Skin epidermis (tissue), 12 donors: ENCODE measurements around the gene PLD1.
"Not testable (repeated sequence)": the region's sequence is repeated elsewhere in the genome, so short reads cannot be mapped to it uniquely, and the experiment has no call there.

Experiments used
- H3K27ac ChIP-seq, 21 experiments: fragments of 200-600 bp; sonication (generic) in 11 of 21; one replicate each; pipeline ENCODE4 v1.5.0; 2020; ENCODE audit warnings: mild to moderate bottlenecking in 3 of 21, inconsistent platforms in 2 of 21, moderate library complexity in 2 of 21
- H3K4me3 ChIP-seq, 7 experiments: fragments of 200-600 bp; sonication (generic) in 2 of 7; one replicate each; pipeline ENCODE4 v1.5.0; 2020; ENCODE audit warnings: inconsistent platforms in 2 of 7, mild to moderate bottlenecking in 2 of 7, moderate library complexity in 1 of 7

Gene PLD1

DNA sequence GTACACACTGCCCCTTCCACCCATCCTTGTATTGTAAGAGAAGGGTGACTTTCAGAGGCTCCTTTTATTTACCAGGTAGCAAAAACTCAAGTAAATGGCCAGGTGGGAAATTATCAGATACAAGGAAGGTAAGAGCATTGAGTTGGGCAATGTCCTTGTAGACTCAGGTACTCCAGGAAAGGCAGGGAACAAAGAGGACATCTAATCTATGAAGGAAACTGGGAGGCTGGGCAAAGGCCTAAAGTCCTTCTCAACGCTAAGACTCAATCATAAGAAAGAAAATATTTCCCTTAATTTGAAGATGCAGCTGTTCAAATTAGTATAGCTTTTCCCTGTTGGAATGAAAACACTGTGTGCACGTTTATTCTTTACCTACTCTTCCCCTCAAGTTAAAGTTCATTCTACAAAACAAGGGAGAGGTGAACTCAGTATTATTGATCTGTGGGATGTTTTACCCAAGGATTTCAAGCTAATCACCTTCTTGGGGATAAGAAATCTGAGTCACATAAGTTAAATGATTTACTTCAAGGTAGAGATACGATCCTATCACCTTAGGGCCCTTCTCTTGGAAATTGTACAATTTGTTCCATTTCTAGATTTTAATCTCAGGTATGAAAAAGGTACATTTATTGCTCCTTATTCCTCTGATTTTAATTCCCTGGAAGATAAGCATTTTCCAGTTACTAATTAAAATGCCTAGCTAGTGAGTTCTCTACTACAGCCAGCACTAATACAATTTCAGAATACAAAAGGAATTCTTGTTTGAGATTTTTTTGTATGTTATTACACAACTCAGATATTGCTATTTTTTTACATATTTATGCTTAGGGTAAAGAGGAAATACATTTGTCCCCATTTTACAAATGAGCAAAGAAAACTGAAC is 80.6 kb downstream of the PLD1 start:
- Histone ChIP-seq H3K27ac (no peak overlapping the region), H3K4me3 (no peak overlapping the region)

DNA sequence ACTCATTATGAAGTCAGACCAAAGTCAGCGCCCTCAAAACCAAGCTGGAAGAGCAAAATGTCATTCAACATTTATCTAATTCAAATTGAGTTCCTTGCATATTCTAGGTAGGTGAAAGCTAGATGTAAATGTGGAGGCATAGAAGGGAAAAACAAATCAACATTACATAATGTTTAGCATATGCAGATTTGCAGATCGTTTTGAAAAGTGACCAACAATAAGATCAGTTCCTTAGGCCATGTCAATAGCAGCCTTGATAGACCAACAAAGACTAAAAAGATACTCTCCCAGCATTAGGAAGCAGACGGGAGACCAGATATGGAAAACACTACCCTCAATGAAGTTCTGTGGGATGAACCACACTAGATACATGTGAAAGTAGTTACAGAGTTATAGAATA is 83.0 kb downstream of the PLD1 start:
- no peak overlapping the region for H3K4me3 ChIP-seq
- no peak overlapping the region for H3K27ac ChIP-seq

- Histone ChIP-seq H3K4me3 (no peak overlapping the region), H3K27ac (no peak overlapping the region)
Measured at GRCh38 chr3:171718493-171719185, 91.6 kb downstream of the PLD1 start.

DNA sequence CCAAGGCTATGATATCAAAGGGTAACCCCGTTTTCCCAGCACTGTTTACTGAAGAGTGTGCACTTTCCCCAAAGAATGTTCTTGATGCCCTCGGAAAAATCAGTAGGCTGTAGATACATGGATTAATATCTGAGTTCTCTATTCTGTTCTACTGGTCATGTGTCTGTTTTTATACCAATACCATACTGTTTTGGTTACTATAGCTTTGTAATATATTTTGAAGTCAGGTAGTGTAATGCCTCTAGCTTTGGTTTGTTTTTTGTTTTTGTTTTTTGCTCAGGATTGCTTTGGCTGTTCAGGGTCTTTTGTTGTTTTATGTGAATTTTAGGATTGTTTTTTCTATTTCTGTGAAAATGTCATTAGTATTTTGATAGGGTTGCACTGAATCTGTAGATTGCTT is 95.1 kb downstream of the PLD1 start:
- Histone ChIP-seq H3K4me3 (no peak overlapping the region), H3K27ac (no peak overlapping the region)

- no peak overlapping the region for H3K4me3 ChIP-seq
- peak overlapping the region in 1 of 21 experiments; percentile 25 for H3K27ac ChIP-seq
Measured at GRCh38 chr3:171712171-171712938, 97.9 kb downstream of the PLD1 start.

DNA sequence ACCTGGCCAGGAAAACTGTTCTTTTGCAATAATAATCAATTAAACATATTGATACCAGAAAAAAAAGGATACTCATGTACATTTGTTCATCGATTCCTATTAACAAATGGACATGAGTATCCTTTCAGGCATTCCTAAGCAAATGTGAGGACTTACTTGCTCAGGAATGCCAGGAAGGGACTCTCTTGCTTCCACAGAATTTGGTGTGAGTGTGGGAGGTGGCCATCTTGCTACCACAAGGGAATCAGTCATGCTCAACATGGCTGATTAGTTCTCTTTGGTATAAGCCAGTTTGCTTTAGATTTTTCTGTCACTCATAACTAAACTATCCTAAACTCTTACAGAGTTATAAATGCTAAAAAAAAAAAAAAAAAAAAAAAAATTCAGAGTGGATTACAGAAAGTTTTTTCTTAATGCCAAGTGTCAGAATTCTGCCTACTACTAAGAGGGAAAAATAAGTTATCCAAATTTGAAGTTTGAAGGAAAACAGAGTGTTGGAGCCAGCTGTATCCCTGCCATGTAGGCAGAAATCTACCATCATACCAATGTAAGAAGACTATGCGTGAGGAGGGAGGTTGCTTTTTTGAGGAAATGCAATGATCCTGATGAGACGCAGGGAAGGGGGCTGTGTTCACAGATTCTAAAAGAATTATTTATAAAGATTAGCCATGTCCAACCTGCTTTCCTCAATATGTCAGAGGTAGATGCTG is 98.7 kb downstream of the PLD1 start:
- Histone ChIP-seq H3K4me3 (no peak overlapping the region), H3K27ac (no peak overlapping the region)

DNA sequence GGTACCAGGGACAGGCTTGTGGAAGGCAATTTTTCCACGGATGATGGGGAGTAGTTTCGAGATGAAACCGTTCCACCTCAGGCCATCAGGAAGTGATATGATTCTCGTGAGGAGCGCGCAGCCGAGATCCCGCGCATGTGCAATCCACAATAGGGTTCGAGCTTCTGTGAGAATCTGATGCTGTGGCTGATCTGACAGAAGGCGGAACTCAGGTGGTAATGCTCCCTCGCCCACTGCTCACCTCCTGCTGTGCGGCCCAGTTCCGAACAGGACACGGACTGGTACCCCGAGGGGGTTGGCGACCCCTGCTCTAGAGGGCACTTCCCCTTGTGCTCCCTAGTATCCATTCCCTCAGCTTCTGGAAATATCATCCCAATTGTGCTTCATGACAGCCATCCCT is 99.9 kb downstream of the PLD1 start:
- H3K27ac ChIP-seq, result no peak overlapping the region
- H3K4me3 ChIP-seq, result no peak overlapping the region

DNA sequence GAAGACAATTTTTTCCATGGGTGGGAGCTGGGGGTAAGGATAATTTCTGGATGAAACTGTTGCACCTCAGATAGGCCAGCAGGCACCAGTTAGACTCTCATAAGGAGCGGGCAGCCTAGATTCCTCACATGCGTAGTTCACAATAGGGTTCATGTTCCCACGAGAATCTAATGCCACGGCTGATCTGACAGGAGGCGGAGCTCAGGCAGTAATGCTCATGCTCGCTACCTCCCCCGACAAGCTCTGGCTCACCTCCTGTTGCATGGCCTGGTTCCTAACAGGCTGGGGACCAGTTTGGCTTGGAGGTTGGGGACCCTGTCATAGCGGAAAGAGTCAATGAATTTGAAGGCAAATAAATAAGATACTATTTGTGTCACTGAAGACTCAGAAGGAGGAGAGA is 105.5 kb downstream of the PLD1 start:
- H3K27ac ChIP-seq, result no peak overlapping the region
- no peak overlapping the region for H3K4me3 ChIP-seq

DNA sequence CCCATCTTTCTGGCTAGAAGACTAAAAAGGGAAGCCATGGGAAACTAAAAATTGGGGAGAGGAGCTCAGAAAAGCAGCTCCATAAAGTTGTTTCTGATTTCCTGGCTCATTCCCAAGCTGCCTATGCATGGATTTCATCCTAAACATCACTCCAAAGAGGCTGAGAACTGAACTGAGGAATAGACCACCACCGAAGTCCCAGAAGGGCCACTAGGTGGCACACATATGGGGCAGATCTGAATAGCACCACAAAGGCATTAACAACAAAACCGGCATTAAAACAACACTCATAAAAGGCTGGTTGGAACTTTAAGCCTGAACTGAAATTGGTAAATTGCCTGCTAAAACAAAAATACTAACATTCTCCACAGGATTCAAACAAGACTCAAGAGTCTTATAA is 106.3 kb downstream of the PLD1 start:
- no peak overlapping the region for H3K27ac ChIP-seq

GRCh38 chr3:171703144-171703543 is 107.1 kb downstream of the PLD1 start:
- no peak overlapping the region for H3K4me3 ChIP-seq
- no peak overlapping the region for H3K27ac ChIP-seq

More for the DNA sequence above, 106.3 kb downstream of the PLD1 start:
- no peak overlapping the region for H3K4me3 ChIP-seq

DNA sequence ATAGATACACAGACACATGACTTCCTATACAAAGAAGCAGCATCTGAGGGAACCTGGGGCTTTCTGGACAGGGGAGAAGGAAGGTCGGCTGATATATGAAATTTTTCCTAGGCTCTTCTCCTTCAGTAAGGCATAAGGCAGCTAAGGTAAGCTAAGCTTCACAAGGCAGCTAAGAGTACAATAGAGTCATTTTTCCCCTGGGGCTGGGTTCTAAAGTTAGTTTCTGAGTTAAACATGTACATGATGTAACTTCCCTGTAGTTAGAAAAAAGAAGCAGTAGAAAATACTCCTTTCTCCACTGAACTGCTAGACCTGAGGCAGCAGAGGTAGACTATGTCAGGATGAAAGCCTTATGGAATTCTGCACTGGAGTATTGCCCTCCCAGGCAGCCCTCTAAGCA is 109.6 kb downstream of the PLD1 start:
- H3K4me3 ChIP-seq, result no peak overlapping the region
- H3K27ac ChIP-seq, result no peak overlapping the region

GRCh38 chr3:171700157-171700556 is 110.1 kb downstream of the PLD1 start:
- Histone ChIP-seq H3K4me3 (no peak overlapping the region), H3K27ac (no peak overlapping the region)

DNA sequence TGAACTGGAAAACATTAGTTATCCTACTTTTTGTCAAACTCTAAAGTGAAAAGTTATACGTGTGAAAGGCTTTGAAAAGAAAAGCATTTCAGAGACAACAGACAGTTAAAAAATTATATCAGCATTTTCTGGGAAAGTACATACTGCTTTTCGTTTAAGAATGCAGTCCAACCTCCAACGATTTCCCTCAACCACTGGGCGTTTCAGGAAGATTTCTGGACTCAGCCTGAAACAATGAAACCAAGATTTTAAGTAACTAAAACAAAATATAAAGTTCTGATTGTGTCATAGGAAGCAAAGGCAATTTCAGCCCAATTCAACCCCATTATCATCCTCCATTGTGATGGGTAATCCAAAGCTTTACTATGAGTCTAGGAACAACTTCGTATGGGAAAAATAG is 110.7 kb downstream of the PLD1 start:
- Histone ChIP-seq H3K4me3 (no peak overlapping the region), H3K27ac (no peak overlapping the region)

DNA sequence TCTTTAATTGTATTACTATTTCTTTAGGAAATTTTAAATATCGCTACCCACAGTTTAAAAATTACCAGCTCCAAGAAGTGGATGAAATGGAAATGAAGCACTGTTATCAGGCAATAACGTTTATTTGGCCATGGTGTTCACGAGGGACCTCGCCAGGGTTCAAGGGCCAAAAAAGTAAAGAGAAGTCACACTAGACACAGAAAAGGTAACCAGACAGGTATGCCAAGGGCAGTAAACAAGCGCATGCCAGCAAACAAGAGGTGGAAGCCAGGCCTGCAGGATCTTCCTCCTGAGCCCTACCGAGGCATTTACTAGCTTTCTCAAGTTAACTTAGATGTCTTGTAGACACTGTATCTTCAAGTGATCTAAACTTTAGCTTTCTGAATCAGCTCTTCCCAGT is 113.5 kb downstream of the PLD1 start:
- no peak overlapping the region for H3K27ac ChIP-seq
- no peak overlapping the region for H3K4me3 ChIP-seq

DNA sequence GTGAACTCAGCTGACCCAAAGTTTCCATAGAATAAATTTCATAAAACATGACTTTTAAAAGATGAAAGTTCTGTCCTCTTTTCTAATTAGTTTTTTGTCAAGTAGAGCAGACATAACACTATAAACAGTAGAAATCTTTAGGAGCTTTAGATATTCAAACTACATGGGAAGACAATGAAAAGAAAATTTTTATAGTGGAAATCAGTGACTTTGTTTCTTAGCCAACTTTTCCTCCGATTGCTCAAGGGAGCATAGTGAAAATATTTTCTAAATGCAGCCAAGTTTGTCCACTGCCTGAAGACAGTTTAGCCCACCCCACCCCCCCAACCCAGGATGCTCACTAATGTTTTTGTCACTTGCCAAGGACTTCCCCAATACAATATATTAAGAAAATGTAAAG is 114.9 kb downstream of the PLD1 start:
- no peak overlapping the region for H3K27ac ChIP-seq
- H3K4me3 ChIP-seq, result no peak overlapping the region

DNA sequence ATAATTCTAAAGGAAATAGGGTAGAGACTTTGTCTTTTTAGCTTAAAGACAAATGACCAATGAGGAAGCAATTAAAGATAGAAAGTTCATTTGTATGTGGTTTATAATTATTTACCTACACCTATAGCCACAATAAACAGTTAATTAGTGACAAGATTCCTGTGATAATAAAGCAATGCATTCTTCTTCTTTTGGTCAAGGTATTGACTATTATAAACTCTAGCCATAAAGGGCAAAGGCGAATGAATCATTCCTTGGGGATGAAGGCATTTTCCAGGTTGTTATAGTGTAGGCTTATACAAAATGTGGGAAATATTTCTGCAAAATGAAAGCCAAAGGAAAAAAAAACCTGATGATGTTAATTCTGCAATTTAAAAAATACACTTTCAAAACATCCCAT is 115.4 kb downstream of the PLD1 start:
- Histone ChIP-seq H3K4me3 (no peak overlapping the region), H3K27ac (no peak overlapping the region)

DNA sequence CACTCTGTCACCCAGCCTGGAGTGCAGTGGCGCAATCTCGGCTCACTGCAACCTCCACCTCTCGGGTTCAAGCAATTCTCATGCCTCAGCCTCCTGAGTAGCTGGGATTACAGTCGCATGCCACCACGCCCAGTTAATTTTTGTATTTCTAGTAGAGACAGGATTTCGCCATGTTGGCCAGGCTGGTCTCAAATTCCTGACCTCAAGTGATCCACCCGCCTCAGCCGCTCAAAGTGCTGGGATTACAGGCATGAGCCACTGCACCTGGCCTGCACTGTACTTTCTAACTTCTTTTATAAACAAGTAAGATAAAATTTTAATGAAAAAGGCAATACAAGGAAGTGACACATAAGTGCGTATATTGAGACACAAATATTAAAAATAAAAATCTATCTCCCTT is 117.7 kb downstream of the PLD1 start:
- not testable (repeated sequence) for H3K27ac ChIP-seq, H3K4me3 ChIP-seq

DNA sequence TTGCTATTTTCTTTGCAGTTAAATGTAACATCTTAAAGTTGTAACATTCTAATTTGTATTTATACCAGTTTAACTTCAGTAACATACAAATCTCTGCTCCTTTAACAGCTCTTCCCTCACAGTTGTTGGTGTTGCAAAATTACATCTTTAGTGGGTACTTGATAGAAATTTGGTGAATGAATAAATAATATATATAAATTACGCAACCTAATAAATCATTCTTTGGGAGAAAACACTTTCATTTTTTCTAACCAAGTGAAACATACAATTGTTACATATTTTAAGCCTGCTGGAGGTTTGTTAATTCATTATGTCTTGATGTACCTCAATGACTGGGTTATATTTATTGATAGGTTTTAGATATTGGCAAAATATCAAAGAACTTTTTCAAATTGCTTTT is 118.8 kb downstream of the PLD1 start:
- Histone ChIP-seq H3K27ac (no peak overlapping the region), H3K4me3 (no peak overlapping the region)

GRCh38 chr3:171690281-171690680 is 120.0 kb downstream of the PLD1 start:
- Histone ChIP-seq H3K4me3 (no peak overlapping the region), H3K27ac (peak overlapping the region in 1 of 21 experiments; percentile 12)

GRCh38 chr3:171688593-171688992 is 121.7 kb downstream of the PLD1 start:
- H3K27ac ChIP-seq, result no peak overlapping the region

More at GRCh38 chr3:171688593-171688992, 121.7 kb downstream of the PLD1 start:
- no peak overlapping the region for H3K4me3 ChIP-seq
